Large intestine (tissue), 12 donors: ENCODE data around the gene DDX25. TPM values are rescaled to one million over a fixed set of nuclear protein-coding genes. Genes with fewer than 3 reads are reported as not detected.
A peak's percentile ranks its signal among the peaks of the same experiment; 100 is the strongest.
"Not testable (repeated sequence)": the region's sequence is repeated elsewhere in the genome, so short reads cannot be mapped to it uniquely, and the experiment has no call there.

ENCODE experiments used
- DNase-seq, 2 donors: peaks; one replicate each; pipeline versions ENCODE4 v3.0.0 to v3.0.0-alpha.2; 2013
- H3K27ac ChIP-seq: one replicate; pipeline ENCODE4 v1.5.1; 2013; ENCODE audit warnings: low read length
- H3K27me3 ChIP-seq: 2 replicates; pipeline ENCODE4 v1.6.1; 2013; ENCODE audit warnings: low read length; ENCODE audit not compliant: control insufficient read depth, insufficient read depth
- H3K36me3 ChIP-seq: 2 replicates; pipeline ENCODE4 v1.6.1; 2013; ENCODE audit warnings: low read length; ENCODE audit not compliant: control insufficient read depth, insufficient read depth
- H3K4me1 ChIP-seq: one replicate; pipeline ENCODE4 v1.6.1; 2013; ENCODE audit warnings: low read length; ENCODE audit not compliant: control insufficient read depth, insufficient read depth
- H3K4me3 ChIP-seq: one replicate; pipeline ENCODE4 v1.5.1; 2013; ENCODE audit warnings: low read length
- H3K9me3 ChIP-seq: one replicate; pipeline ENCODE4 v1.6.1; 2013; ENCODE audit warnings: mild to moderate bottlenecking, low read depth, low read length, moderate library complexity; ENCODE audit not compliant: control insufficient read depth
- WGBS: methylation state at CpG from one replicate; pipeline ENCODE4 v1.1.5; 2013; ENCODE audit warnings: low lambda C conversion rate; ENCODE audit not compliant: insufficient coverage; 5-methylcytosine and 5-hydroxymethylcytosine counted together
- long read RNA-seq, 11 donors: transcript quantifications; one replicate each; lab custom pipeline, GENCODE V29; 2026
- polyA plus RNA-seq: library from polyadenylated mRNA; unstranded; fragments of 120-200 nt; gene quantifications from one replicate; pipeline ENCODE4 v1.2.1, GENCODE V29; 2013

Gene DDX25
- polyA plus RNA-seq: 2.0 TPM
- long read RNA-seq, donor 1: 0 reads
- long read RNA-seq, donor 2: 0 reads
- long read RNA-seq, donor 3: 0 reads
- long read RNA-seq, donor 4: 0 reads
- long read RNA-seq, donor 5: 0 reads
- long read RNA-seq, donor 6: 0 reads
- long read RNA-seq, donor 7: 0 reads
- long read RNA-seq, donor 8: 0 reads
- long read RNA-seq, donor 9: 0 reads
- long read RNA-seq, donor 10: 0 reads
- long read RNA-seq, donor 11: 0 reads

DNA sequence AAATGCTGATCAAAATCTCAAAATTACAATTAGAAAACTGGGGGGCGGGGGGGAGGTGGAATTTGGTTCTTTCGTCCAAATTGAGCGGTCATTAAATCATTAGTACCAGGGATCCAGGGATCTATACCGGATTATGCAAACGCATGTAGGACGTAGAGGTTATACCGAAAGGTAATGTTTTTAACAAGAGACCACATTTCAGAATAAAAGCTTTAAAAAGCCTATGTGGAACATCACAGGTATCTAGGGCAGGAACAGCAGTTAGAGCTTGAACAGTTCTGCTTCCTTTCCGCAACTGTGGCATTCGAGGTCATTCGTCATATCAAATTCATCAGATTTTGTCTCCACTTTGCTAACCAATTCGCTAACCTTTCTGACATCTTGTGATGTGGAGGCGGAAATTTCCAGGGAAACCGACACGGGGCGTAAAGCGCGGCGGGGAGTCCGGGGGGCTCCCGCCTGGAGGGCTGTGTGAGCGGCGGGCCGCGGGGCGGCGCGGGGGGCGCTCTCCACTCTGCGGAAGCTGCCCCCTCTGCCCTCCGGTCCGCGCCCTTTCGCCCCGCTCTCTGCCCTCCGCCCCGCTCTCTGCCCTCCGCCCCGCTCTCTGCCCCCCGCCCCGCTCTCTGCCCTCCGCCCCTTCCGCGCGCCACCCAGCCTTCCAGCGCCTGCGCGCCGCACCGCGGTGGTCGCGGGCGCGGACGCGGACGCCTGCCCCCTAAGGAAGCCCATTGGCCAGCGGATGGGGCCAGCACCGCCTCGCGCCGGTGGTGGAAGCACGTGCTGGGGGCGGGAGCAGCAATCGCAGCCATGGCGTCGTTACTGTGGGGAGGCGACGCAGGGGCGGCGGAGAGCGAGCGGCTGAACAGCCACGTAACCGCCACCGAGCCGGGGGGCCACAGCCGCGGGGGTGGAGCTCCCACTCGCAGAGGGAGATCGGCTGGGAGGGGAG, at the start of gene DDX25:
TSS of gene DDX25 (plus strand) at position 798 of the 949 bp plus-strand sequence. CDS start at position 808, 10 bp downstream.
- H3K4me1 ChIP-seq: peaks cover 14% of the 10 kb centered on the region
- H3K36me3 ChIP-seq: peaks cover 9% of the 10 kb centered on the region
- peak in 1 of 2 donors; percentile 30 for DNase-seq
- H3K4me3 ChIP-seq: peak within 1 kb of the TSS; percentile 54
- H3K27me3 ChIP-seq: peaks cover 27% of the 10 kb centered on the region
- peaks cover 5% of the 10 kb centered on the region for H3K9me3 ChIP-seq
- no CpG with 5 or more reads among the region's 81 CpGs for WGBS
- no peak within 1 kb of the TSS for H3K27ac ChIP-seq

GRCh38 chr11:125857670-125858069, 46.6 kb upstream of the DDX25 start:
- not testable (repeated sequence) for H3K27ac ChIP-seq, DNase-seq, H3K36me3 ChIP-seq, H3K9me3 ChIP-seq, H3K27me3 ChIP-seq, H3K4me1 ChIP-seq, H3K4me3 ChIP-seq
- WGBS: no CpG with 5 or more reads among the region's 9 CpGs

DNA sequence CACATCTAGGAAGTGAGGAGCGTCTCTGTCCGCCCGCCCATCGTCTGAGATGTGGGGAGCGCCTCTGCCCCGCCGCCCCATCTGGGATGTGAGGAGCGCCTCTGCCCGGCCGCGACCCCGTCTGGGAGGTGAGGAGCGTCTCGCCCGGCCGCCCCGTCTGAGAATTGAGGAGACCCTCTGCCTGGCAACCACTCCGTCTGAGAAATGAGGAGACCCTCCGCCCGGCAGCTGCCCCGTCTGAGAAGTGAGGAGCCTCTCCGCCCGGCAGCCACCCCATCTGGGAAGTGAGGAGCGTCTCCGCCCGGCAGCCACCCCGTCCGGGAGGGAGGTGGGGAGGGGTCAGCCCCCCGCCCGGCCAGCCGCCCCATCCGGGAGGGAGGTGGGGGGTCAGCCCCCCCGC, 41.5 kb upstream of the DDX25 start:
- not testable (repeated sequence) for H3K36me3 ChIP-seq, H3K9me3 ChIP-seq, H3K4me3 ChIP-seq, DNase-seq, H3K27ac ChIP-seq, H3K27me3 ChIP-seq, H3K4me1 ChIP-seq
- WGBS: no CpG with 5 or more reads among the region's 33 CpGs

- DNase-seq, H3K9me3 ChIP-seq, H3K27me3 ChIP-seq, H3K4me1 ChIP-seq, H3K4me3 ChIP-seq, H3K36me3 ChIP-seq, H3K27ac ChIP-seq: not testable (repeated sequence)
- WGBS: no CpG with 5 or more reads among the region's 4 CpGs
Observed at GRCh38 chr11:125865354-125865753, 39.0 kb upstream of the DDX25 start.

GRCh38 chr11:125869521-125869920, 34.8 kb upstream of the DDX25 start:
- 66% methylated on average over 2 of the region's 2 CpGs for WGBS
- H3K27ac ChIP-seq: no peak overlapping the region
- H3K36me3 ChIP-seq: no peaks in the 10 kb centered on the region
- no peak overlapping the region for H3K4me3 ChIP-seq
- H3K27me3 ChIP-seq: no peaks in the 10 kb centered on the region
- DNase-seq: no peak
- H3K9me3 ChIP-seq: no peaks in the 10 kb centered on the region
- no peaks in the 10 kb centered on the region for H3K4me1 ChIP-seq

- H3K27me3 ChIP-seq: no peaks in the 10 kb centered on the region
- H3K4me3 ChIP-seq: no peak overlapping the region
- no peaks in the 10 kb centered on the region for H3K36me3 ChIP-seq
- WGBS: no CpG with 5 or more reads among the region's 10 CpGs
- no peaks in the 10 kb centered on the region for H3K4me1 ChIP-seq
- DNase-seq: peak in 1 of 2 donors; percentile 9
- H3K27ac ChIP-seq: no peak overlapping the region
- H3K9me3 ChIP-seq: no peaks in the 10 kb centered on the region
Observed at GRCh38 chr11:125871391-125872137, 32.7 kb upstream of the DDX25 start.

DNA sequence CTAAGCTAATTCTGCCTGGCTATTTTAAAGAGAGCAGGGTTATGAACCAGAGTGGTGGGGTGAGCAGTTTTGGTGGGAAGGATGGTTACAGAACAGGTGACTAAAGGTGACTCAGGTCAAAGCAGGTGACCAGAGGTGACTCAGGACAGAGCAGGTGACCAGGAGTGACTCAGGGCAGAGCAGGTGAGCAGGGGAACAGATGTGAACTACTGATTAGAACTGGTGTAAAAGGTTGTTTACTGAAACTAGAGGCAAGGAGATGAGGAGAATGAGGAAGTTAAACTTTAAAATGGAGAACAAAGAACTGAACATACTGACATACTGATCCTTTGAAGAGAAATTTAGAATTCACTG, 32.2 kb upstream of the DDX25 start:
- H3K36me3 ChIP-seq: no peaks in the 10 kb centered on the region
- no peaks in the 10 kb centered on the region for H3K4me1 ChIP-seq
- no peaks in the 10 kb centered on the region for H3K9me3 ChIP-seq
- DNase-seq: no peak
- no peak overlapping the region for H3K27ac ChIP-seq
- H3K4me3 ChIP-seq: no peak overlapping the region
- no peaks in the 10 kb centered on the region for H3K27me3 ChIP-seq

GRCh38 chr11:125873881-125874555, 30.3 kb upstream of the DDX25 start:
- H3K27me3 ChIP-seq: no peaks in the 10 kb centered on the region
- H3K4me1 ChIP-seq: no peaks in the 10 kb centered on the region
- WGBS: 90% methylated on average over 2 of the region's 20 CpGs
- H3K9me3 ChIP-seq: no peaks in the 10 kb centered on the region
- no peak overlapping the region for H3K4me3 ChIP-seq
- no peak overlapping the region for H3K27ac ChIP-seq
- H3K36me3 ChIP-seq: no peaks in the 10 kb centered on the region
- no peak for DNase-seq

GRCh38 chr11:125874556-125875124, 29.7 kb upstream of the DDX25 start:
- H3K4me3 ChIP-seq: no peak overlapping the region
- no peaks in the 10 kb centered on the region for H3K4me1 ChIP-seq
- DNase-seq: peak; percentile 42 to 51
- no peaks in the 10 kb centered on the region for H3K9me3 ChIP-seq
- H3K36me3 ChIP-seq: no peaks in the 10 kb centered on the region
- WGBS: 0% methylated on average over 1 of the region's 8 CpGs
- H3K27ac ChIP-seq: no peak overlapping the region
- H3K27me3 ChIP-seq: no peaks in the 10 kb centered on the region

- Histone ChIP-seq H3K27ac (no peak overlapping the region), H3K9me3 (no peaks in the 10 kb centered on the region), H3K27me3 (no peaks in the 10 kb centered on the region), H3K36me3 (no peaks in the 10 kb centered on the region), H3K4me1 (no peaks in the 10 kb centered on the region), H3K4me3 (no peak overlapping the region)
- DNase-seq: no peak
- WGBS: 43% methylated on average over 1 of the region's 1 CpG
Observed at GRCh38 chr11:125881291-125881690, 23.0 kb upstream of the DDX25 start.
